GM19193 (cell line): ENCODE measurements around the gene PDE4D.

Source experiments
- POLR2A ChIP-seq: IDR thresholded peaks from 4 replicates; pipeline ENCODE4 v1.6.1; 2011; ENCODE audit not compliant: insufficient read depth, insufficient read length; ENCODE audit errors: extremely low read depth

Gene PDE4D

DNA sequence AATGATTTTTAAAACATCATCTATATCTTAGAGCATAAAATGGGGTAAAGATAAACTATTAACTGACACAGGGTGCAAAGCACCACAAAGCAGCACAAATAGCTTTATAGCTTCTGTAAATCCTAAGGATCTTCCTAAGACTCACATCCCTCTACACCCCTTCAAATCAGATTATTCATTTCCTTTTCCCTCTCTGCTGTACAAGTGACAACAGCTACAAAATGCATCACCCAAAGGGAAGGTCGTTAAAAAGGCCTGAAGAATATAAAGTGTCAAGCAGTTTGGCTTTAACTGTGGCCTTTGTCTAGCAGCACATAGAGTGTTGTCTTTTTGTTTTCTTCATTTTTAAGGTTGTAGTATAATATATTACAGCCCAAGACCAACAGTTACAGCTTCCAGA is 422.1 kb downstream of the PDE4D start:
- no peak for TF ChIP-seq POLR2A

DNA sequence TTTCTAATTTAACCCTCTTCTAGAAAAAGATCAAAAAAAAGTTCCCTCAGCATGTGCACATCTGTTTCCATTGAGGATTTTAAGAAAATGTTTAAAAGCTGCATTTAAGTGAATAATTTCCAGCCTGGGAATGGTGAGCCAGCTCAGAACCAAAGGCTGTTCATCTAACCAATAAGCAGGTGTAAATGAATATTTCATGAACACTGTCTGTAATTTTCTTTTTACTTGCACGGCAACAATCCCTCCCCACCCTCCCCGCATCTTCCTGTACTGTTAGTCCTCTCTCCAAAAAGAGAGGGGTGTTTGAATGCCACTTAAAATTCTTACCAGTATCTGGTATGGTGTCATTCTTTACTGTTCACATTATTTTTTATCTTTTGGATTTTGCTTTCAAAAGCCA is 425.6 kb downstream of the PDE4D start:
- no peak for TF ChIP-seq POLR2A

- no peak for TF ChIP-seq POLR2A
Observed at GRCh38 chr5:59466271-59466670, 427.3 kb downstream of the PDE4D start.

GRCh38 chr5:59464969-59465368 is 428.6 kb downstream of the PDE4D start:
- no peak for TF ChIP-seq POLR2A

GRCh38 chr5:59462956-59463355 is 430.6 kb downstream of the PDE4D start:
- no peak for TF ChIP-seq POLR2A

- no peak for TF ChIP-seq POLR2A
Observed at GRCh38 chr5:59460368-59461153, 433.0 kb downstream of the PDE4D start.

GRCh38 chr5:59458966-59459729 is 434.4 kb downstream of the PDE4D start:
- no peak for TF ChIP-seq POLR2A

GRCh38 chr5:59458321-59458720 is 435.2 kb downstream of the PDE4D start:
- no peak for TF ChIP-seq POLR2A

- TF ChIP-seq POLR2A: no peak
Observed at GRCh38 chr5:59449905-59450644, 443.5 kb downstream of the PDE4D start.

GRCh38 chr5:59446356-59446755 is 447.2 kb downstream of the PDE4D start:
- no peak for TF ChIP-seq POLR2A

DNA sequence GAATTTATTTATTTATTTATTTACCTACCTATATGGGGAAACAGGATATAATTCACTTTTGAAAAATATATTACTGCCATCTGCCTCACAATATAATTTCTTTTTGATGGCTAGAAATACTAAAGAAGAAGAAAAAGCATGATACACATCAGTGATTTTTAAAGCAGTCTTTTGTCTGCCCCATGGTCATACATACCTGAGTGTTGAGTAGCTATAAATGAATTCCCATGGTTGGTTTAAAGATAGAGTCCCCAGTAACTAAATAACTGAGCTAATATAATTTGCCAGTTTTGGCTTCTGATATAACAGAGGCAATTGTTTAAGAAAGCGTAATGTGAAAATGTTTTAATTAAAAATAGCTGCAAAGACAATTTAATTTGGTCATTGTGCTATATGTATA is 447.8 kb downstream of the PDE4D start:
- TF ChIP-seq POLR2A: no peak

GRCh38 chr5:59439303-59439702 is 454.2 kb downstream of the PDE4D start:
- no peak for TF ChIP-seq POLR2A

- TF ChIP-seq POLR2A: no peak
Observed at GRCh38 chr5:59437176-59437575, 456.4 kb downstream of the PDE4D start.

DNA sequence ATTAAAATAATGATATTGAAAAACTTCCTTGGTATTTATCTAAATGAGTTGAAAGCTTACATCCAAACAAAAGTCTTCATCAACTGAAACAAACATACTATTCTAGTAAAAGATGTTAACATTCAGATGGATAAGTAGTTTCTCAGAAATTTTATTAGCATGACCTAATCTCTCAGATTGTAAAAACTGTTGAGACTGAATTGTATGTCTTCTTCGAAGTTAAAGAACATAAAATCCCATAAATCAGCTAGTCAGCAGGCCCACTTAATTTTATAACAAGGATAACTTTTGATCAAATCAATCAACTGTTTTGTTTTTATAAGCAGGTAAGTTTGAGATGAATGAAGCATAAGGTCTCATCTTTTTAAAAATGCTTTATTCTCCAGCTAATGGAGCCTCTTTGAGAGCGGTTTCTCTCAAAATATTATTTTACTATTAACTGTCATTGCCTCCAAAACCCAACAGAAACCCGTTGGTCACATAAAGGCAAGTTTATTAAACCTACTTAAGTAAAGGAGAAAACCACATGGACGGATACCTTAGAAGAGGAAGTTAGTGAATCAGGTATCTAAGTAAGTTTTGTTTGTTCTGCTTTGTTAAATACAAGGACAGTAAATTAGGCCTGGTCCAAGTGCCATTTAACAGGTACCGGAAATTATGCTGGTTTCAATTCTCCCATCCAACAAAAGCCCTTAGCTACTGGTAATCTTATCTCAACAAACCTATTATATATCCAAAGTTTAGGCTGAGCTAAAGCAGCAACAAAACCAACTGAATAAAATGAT is 457.0 kb downstream of the PDE4D start:
- no peak for TF ChIP-seq POLR2A

DNA sequence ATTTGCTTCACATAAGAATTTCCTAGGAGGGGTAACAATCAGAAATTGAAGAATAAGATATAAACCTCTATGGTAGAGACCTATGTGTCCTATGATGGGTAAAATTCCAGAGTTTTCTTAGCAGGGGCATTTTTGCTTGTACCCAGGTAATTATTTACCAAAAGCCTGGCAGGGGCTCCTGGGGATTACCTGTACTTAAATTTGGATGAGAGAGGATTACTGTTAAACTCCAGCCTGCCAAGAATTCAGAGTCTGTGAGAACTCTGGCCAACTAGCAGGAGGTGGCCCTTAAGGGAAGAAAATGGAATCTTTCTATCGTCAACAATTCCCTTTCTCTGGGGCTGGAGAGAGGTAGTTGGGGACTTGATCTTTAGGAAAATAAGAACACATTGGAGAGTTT is 460.4 kb downstream of the PDE4D start:
- no peak for TF ChIP-seq POLR2A

- no peak for TF ChIP-seq POLR2A
Observed at GRCh38 chr5:59430066-59430685, 463.4 kb downstream of the PDE4D start.
